HUES48 (cell line): Measurements from ENCODE around the gene KRT86.

Experiments used
- H3K27ac ChIP-seq: one replicate; pipeline ENCODE4 v1.7.0; 2013; ENCODE audit warnings: low read depth, low read length, inconsistent platforms
- H3K27me3 ChIP-seq: 2 replicates; pipeline ENCODE4 v1.6.1; 2013; ENCODE audit warnings: mild to moderate bottlenecking, low read length; ENCODE audit not compliant: control insufficient read depth, insufficient read depth
- H3K36me3 ChIP-seq: 2 replicates; pipeline ENCODE4 v1.6.1; 2013; ENCODE audit warnings: low read length; ENCODE audit not compliant: control insufficient read depth, insufficient read depth
- H3K4me1 ChIP-seq: 2 replicates; pipeline ENCODE4 v1.6.1; 2013; ENCODE audit warnings: mild to moderate bottlenecking, low read length; ENCODE audit not compliant: control insufficient read depth, insufficient read depth
- H3K4me3 ChIP-seq: 2 replicates; pipeline ENCODE4 v1.5.1; 2013; ENCODE audit warnings: mild to moderate bottlenecking, low read depth, low read length
- H3K9ac ChIP-seq: 2 replicates; pipeline ENCODE4 v1.6.1; 2013; ENCODE audit warnings: mild to moderate bottlenecking, low read depth, low read length, moderate library complexity
- H3K9me3 ChIP-seq: 2 replicates; pipeline ENCODE4 v1.6.1; 2013; ENCODE audit warnings: low read length; ENCODE audit not compliant: control insufficient read depth, insufficient read depth

The KRT86 gene

GRCh38 chr12:52232674-52233461 is 41.6 kb upstream of the KRT86 start, which contains the start of gene KRT7:
KRT7 (plus strand) TSS chr12:52233243; CDS start chr12:52233297, 54 bp downstream.
- H3K4me1 ChIP-seq, result peaks cover 22% of the 10 kb centered on the region
- no peaks in the 10 kb centered on the region for H3K9me3 ChIP-seq
- H3K27ac ChIP-seq, result no peak within 1 kb of the TSS
- no peaks in the 10 kb centered on the region for H3K36me3 ChIP-seq
- H3K9ac ChIP-seq, result no peak within 1 kb of the TSS
- peaks cover 35% of the 10 kb centered on the region for H3K27me3 ChIP-seq
- H3K4me3 ChIP-seq, result peak within 1 kb of the TSS; percentile 58

- Histone ChIP-seq H3K9me3 (no peaks in the 10 kb centered on the region), H3K4me1 (peaks cover 25% of the 10 kb centered on the region), H3K27me3 (peaks cover 35% of the 10 kb centered on the region), H3K4me3 (peak overlapping the region; percentile 58), H3K36me3 (no peaks in the 10 kb centered on the region), H3K27ac (no peak overlapping the region), H3K9ac (no peak overlapping the region)
Observed at GRCh38 chr12:52233462-52234207, 40.8 kb upstream of the KRT86 start.

GRCh38 chr12:52234223-52234810 is 40.1 kb upstream of the KRT86 start:
- Histone ChIP-seq H3K4me3 (no peak overlapping the region), H3K4me1 (peaks cover 25% of the 10 kb centered on the region), H3K9me3 (no peaks in the 10 kb centered on the region), H3K27ac (no peak overlapping the region), H3K9ac (no peak overlapping the region), H3K27me3 (peaks cover 35% of the 10 kb centered on the region), H3K36me3 (no peaks in the 10 kb centered on the region)

- Histone ChIP-seq H3K4me1 (peaks cover 25% of the 10 kb centered on the region), H3K27ac (no peak overlapping the region), H3K9ac (no peak overlapping the region), H3K4me3 (no peak overlapping the region), H3K27me3 (peaks cover 35% of the 10 kb centered on the region), H3K36me3 (no peaks in the 10 kb centered on the region), H3K9me3 (no peaks in the 10 kb centered on the region)
Observed at GRCh38 chr12:52235001-52235764, 39.3 kb upstream of the KRT86 start.

- Histone ChIP-seq H3K9ac (no peak overlapping the region), H3K27me3 (peaks cover 34% of the 10 kb centered on the region), H3K36me3 (no peaks in the 10 kb centered on the region), H3K4me1 (peaks cover 25% of the 10 kb centered on the region), H3K9me3 (no peaks in the 10 kb centered on the region), H3K27ac (no peak overlapping the region), H3K4me3 (no peak overlapping the region)
Observed at GRCh38 chr12:52235822-52236361, 38.6 kb upstream of the KRT86 start.

GRCh38 chr12:52236386-52237050 is 37.9 kb upstream of the KRT86 start:
- no peak overlapping the region for H3K27ac ChIP-seq
- no peaks in the 10 kb centered on the region for H3K36me3 ChIP-seq
- H3K27me3 ChIP-seq, result peaks cover 27% of the 10 kb centered on the region
- peaks cover 25% of the 10 kb centered on the region for H3K4me1 ChIP-seq
- H3K9ac ChIP-seq, result no peak overlapping the region
- no peaks in the 10 kb centered on the region for H3K9me3 ChIP-seq
- no peak overlapping the region for H3K4me3 ChIP-seq

- H3K9ac ChIP-seq, result no peak overlapping the region
- H3K9me3 ChIP-seq, result no peaks in the 10 kb centered on the region
- H3K36me3 ChIP-seq, result no peaks in the 10 kb centered on the region
- no peak overlapping the region for H3K27ac ChIP-seq
- peaks cover 9% of the 10 kb centered on the region for H3K27me3 ChIP-seq
- peaks cover 16% of the 10 kb centered on the region for H3K4me1 ChIP-seq
- H3K4me3 ChIP-seq, result no peak overlapping the region
Observed at GRCh38 chr12:52238207-52238840, 36.1 kb upstream of the KRT86 start.

GRCh38 chr12:52238916-52239646 is 35.4 kb upstream of the KRT86 start:
- no peak overlapping the region for H3K9ac ChIP-seq
- H3K4me3 ChIP-seq, result no peak overlapping the region
- no peaks in the 10 kb centered on the region for H3K9me3 ChIP-seq
- H3K27me3 ChIP-seq, result peaks cover 4% of the 10 kb centered on the region; the same call in 1 of the 2 replicates
- peaks cover 12% of the 10 kb centered on the region for H3K4me1 ChIP-seq
- no peak overlapping the region for H3K27ac ChIP-seq
- H3K36me3 ChIP-seq, result no peaks in the 10 kb centered on the region

- no peak overlapping the region for H3K9ac ChIP-seq
- H3K36me3 ChIP-seq, result no peaks in the 10 kb centered on the region
- peaks cover 2% of the 10 kb centered on the region; the same call in 1 of the 2 replicates for H3K27me3 ChIP-seq
- no peak overlapping the region for H3K27ac ChIP-seq
- H3K4me3 ChIP-seq, result no peak overlapping the region
- no peaks in the 10 kb centered on the region for H3K9me3 ChIP-seq
- H3K4me1 ChIP-seq, result peaks cover 12% of the 10 kb centered on the region
Observed at GRCh38 chr12:52239767-52240166, 34.7 kb upstream of the KRT86 start.
